ENCODE measurements around the gene SEC61G. TPM values are rescaled to one million over a fixed set of nuclear protein-coding genes. Genes with fewer than 3 reads are reported as not detected.

Gene SEC61G
- total RNA-seq, 2 experiments from 2014 or later = 88.7 to 146 TPM

- Histone ChIP-seq H3K79me2 (ENCODE audit: insufficient read depth, low read depth, low read length) (no peaks in the 10 kb centered on the region), H2AFZ (ENCODE audit: low read length) (no peak overlapping the region), H4K20me1 (ENCODE audit: insufficient read depth, low read length) (no peaks in the 10 kb centered on the region), H3K27ac (ENCODE audit: low read depth, low read length, poor library complexity, severe bottlenecking) (no peak overlapping the region), H3K4me3 (ENCODE audit: low read depth, low read length, poor library complexity, severe bottlenecking) (no peak overlapping the region), H3K9me3 (ENCODE audit: low read length) (no peaks in the 10 kb centered on the region), H3K4me2 (ENCODE audit: low read length) (no peak overlapping the region), H3K4me1 (ENCODE audit: insufficient read depth, low read length, poor library complexity, severe bottlenecking) (no peaks in the 10 kb centered on the region), H3K9me2 (ENCODE audit: insufficient read depth, low read length) (no peaks in the 10 kb centered on the region), H3K36me3 (ENCODE audit: insufficient read depth, low read length) (no peaks in the 10 kb centered on the region)
- intact Hi-C loops (cut with micrococcal nuclease; ENCODE audit: unreplicated experiment) = no loop called here
- ChIA-PET CTCF (ENCODE audit: unreplicated experiment) (no interaction called here), POLR2A (interaction anchor here (0.7 to 4.3 kb wide), 2 partner anchors 10 to 47 kb away, joined by 3 to 29 read pairs; partner anchors contain the start of gene SEC61G)
- TF ChIP-seq EZH2phosphoT487 (IDR thresholded peaks at IDR 0.05; ENCODE audit: borderline replicate concordance, low read depth, low read length) = no peak
- no peak for TF ChIP-seq CTCF (conservative IDR thresholded peaks at IDR 0.05; ENCODE audit: low read length)
- DNase-seq (ENCODE audit: low spot score) = no peak
- BruUV-seq (replicated peaks) = no TSS peak
Measured at GRCh38 chr7:54769203-54769602, 10.2 kb upstream of the SEC61G start.

- intact Hi-C loops (cut with micrococcal nuclease; ENCODE audit: unreplicated experiment) = no loop called here
- ChIA-PET CTCF (ENCODE audit: unreplicated experiment) (no interaction called here), POLR2A (interaction anchor here (0.6 kb wide), 1 partner anchor 613 kb away, joined by 3 read pairs; no protein-coding TSS in a partner anchor)
- Histone ChIP-seq H3K9me2 (ENCODE audit: insufficient read depth, low read length) (no peaks in the 10 kb centered on the region), H3K27ac (ENCODE audit: low read depth, low read length, poor library complexity, severe bottlenecking) (no peak overlapping the region), H3K4me1 (ENCODE audit: insufficient read depth, low read length, poor library complexity, severe bottlenecking) (peaks cover 5% of the 10 kb centered on the region), H3K4me2 (ENCODE audit: low read length) (no peak overlapping the region), H3K9me3 (ENCODE audit: low read length) (no peaks in the 10 kb centered on the region), H2AFZ (ENCODE audit: low read length) (no peak overlapping the region), H3K4me3 (ENCODE audit: low read depth, low read length, poor library complexity, severe bottlenecking) (no peak overlapping the region), H4K20me1 (ENCODE audit: insufficient read depth, low read length) (no peaks in the 10 kb centered on the region), H3K79me2 (ENCODE audit: insufficient read depth, low read depth, low read length) (peaks cover 1% of the 10 kb centered on the region; the same call in 1 of the 2 replicates), H3K36me3 (ENCODE audit: insufficient read depth, low read length) (no peaks in the 10 kb centered on the region)
- BruUV-seq (replicated peaks) = no TSS peak
- no peak for DNase-seq (ENCODE audit: low spot score)
- no peak for TF ChIP-seq CTCF (conservative IDR thresholded peaks at IDR 0.05; ENCODE audit: low read length)
- no peak for TF ChIP-seq EZH2phosphoT487 (IDR thresholded peaks at IDR 0.05; ENCODE audit: borderline replicate concordance, low read depth, low read length)
Measured at GRCh38 chr7:54764861-54765260, 5.8 kb upstream of the SEC61G start.

- peaks cover 7% of the 10 kb centered on the region; the same call in 1 of the 2 replicates for H4K20me1 ChIP-seq (ENCODE audit: insufficient read depth, low read length)
- intact Hi-C loops (cut with micrococcal nuclease; ENCODE audit: unreplicated experiment) = loop anchor here (5.0 kb wide), 1 partner anchor 610 kb away; the partner anchor contains the start of gene LANCL2
- POLR2A ChIA-PET = interaction anchor here (1.9 to 3.7 kb wide), 2 partner anchors 9 to 12 kb away, joined by 10 to 22 read pairs; no protein-coding TSS in a partner anchor
- CTCF ChIA-PET (ENCODE audit: unreplicated experiment) = no interaction called here
- DNase-seq (ENCODE audit: low spot score) = no peak
- peak overlapping the region; percentile 84 for H3K4me2 ChIP-seq (ENCODE audit: low read length)
- TF ChIP-seq CTCF (conservative IDR thresholded peaks at IDR 0.05; ENCODE audit: low read length) (no peak), EZH2phosphoT487 (IDR thresholded peaks at IDR 0.05; ENCODE audit: borderline replicate concordance, low read depth, low read length) (no peak)
- peaks cover 55% of the 10 kb centered on the region for H3K79me2 ChIP-seq (ENCODE audit: insufficient read depth, low read depth, low read length)
- peaks cover 20% of the 10 kb centered on the region for H3K4me1 ChIP-seq (ENCODE audit: insufficient read depth, low read length, poor library complexity, severe bottlenecking)
- no peak overlapping the region for H3K27ac ChIP-seq (ENCODE audit: low read depth, low read length, poor library complexity, severe bottlenecking)
- H2AFZ ChIP-seq (ENCODE audit: low read length) = no peak overlapping the region
- H3K9me3 ChIP-seq (ENCODE audit: low read length) = no peaks in the 10 kb centered on the region
- no peaks in the 10 kb centered on the region for H3K9me2 ChIP-seq (ENCODE audit: insufficient read depth, low read length)
- BruUV-seq (replicated peaks) = no TSS peak
- H3K4me3 ChIP-seq (ENCODE audit: low read depth, low read length, poor library complexity, severe bottlenecking) = peak overlapping the region; percentile 100
- H3K36me3 ChIP-seq (ENCODE audit: insufficient read depth, low read length) = peaks cover 46% of the 10 kb centered on the region
Measured at GRCh38 chr7:54757711-54758110, 1.3 kb downstream of the SEC61G start.
